HEK293T (cell line): Measurements from ENCODE around the gene RAE1.

Experiments used
- CTCF ChIA-PET: fragments of 350-600 bp; formaldehyde crosslinking; extraction: SDS; loops from one replicate; lab custom pipeline; 2021; ENCODE audit warnings: antibody characterized with exemption, inconsistent platforms; lab: Yijun Ruan, JAX
- POLR2A ChIA-PET: fragments of 350-600 bp; formaldehyde crosslinking; extraction: SDS; loops from one replicate; lab custom pipeline; 2020; ENCODE audit warnings: antibody characterized with exemption, inconsistent platforms; lab: Yijun Ruan, JAX
- DNase-seq: peaks from one replicate; pipeline ENCODE4 v3.0.0; 2012; ENCODE audit warnings: mixed read lengths; ENCODE audit errors: extremely low spot score
- ARNT ChIP-seq: fragments of 450-650 bp; IDR thresholded peaks from 2 replicates; pipeline ENCODE4 v1.6.1; 2017; ENCODE audit warnings: mild to moderate bottlenecking
- BHLHE40 ChIP-seq: fragments of 450-650 bp; IDR thresholded peaks from 2 replicates; pipeline ENCODE4 v1.6.1; 2016; ENCODE audit warnings: mild to moderate bottlenecking, moderate library complexity, borderline replicate concordance
- CTBP1 ChIP-seq: fragments of 450-650 bp; IDR thresholded peaks from 2 replicates; pipeline ENCODE4 v1.6.1; 2016; ENCODE audit warnings: borderline replicate concordance
- ELF4 ChIP-seq: fragments of 450-650 bp; IDR thresholded peaks from 2 replicates; pipeline ENCODE4 v1.6.1; 2017; ENCODE audit warnings: antibody characterized with exemption
- FOXA1 ChIP-seq: fragments of 450-650 bp; IDR thresholded peaks from 2 replicates; pipeline ENCODE4 v1.6.1; 2016; ENCODE audit warnings: mild to moderate bottlenecking
- FOXK2 ChIP-seq: fragments of 450-650 bp; IDR thresholded peaks from 2 replicates; pipeline ENCODE4 v1.6.1; 2016; ENCODE audit warnings: mild to moderate bottlenecking
- FOXM1 ChIP-seq: fragments of 450-650 bp; IDR thresholded peaks from 2 replicates; pipeline ENCODE4 v1.6.1; 2017; ENCODE audit warnings: mild to moderate bottlenecking, borderline replicate concordance
- HDGF ChIP-seq: fragments of 450-650 bp; IDR thresholded peaks from 2 replicates; pipeline ENCODE4 v1.6.1; 2017; ENCODE audit warnings: antibody characterized with exemption, borderline replicate concordance
- L3MBTL2 ChIP-seq: fragments of 450-650 bp; conservative IDR thresholded peaks from 2 replicates; pipeline ENCODE4 v1.6.1; 2016; ENCODE audit warnings: mild to moderate bottlenecking
- LEF1 ChIP-seq: fragments of 450-650 bp; IDR thresholded peaks from 2 replicates; pipeline ENCODE4 v1.6.1; 2017; ENCODE audit warnings: mild to moderate bottlenecking, borderline replicate concordance
- NFRKB ChIP-seq: fragments of 450-650 bp; IDR thresholded peaks from 2 replicates; pipeline ENCODE4 v1.6.1; 2016; ENCODE audit warnings: mild to moderate bottlenecking, moderate library complexity
- SP1 ChIP-seq: fragments of 450-650 bp; IDR thresholded peaks from 2 replicates; pipeline ENCODE4 v1.6.1; 2017
- SUZ12 ChIP-seq: fragments of 450-650 bp; IDR thresholded peaks from 2 replicates; pipeline ENCODE4 v1.6.1; 2016; ENCODE audit warnings: mild to moderate bottlenecking
- TARDBP ChIP-seq: fragments of 450-650 bp; IDR thresholded peaks from 2 replicates; pipeline ENCODE4 v1.6.1; 2016
- ZNF384 ChIP-seq: fragments of 450-650 bp; IDR thresholded peaks from 2 replicates; pipeline ENCODE4 v1.6.1; 2016
- TF ChIP-seq, protein P1 (sequence below): fragments of 450-650 bp; IDR thresholded peaks from 2 replicates; pipeline ENCODE4 v1.6.1; 2016

RAE1 gene

GRCh38 chr20:57410398-57410920 is 59.4 kb downstream of the RAE1 start:
- POLR2A ChIA-PET = no interaction called here
- DNase-seq = no peak
- CTCF ChIA-PET = no interaction called here
- TF ChIP-seq ELF4 (no peak), FOXA1 (no peak), LEF1 (no peak), L3MBTL2 (no peak), TARDBP (no peak), BHLHE40 (no peak), SP1 (no peak), ZNF384 (no peak), FOXM1 (no peak), CTBP1 (no peak), HDGF (no peak)
- TF ChIP-seq, protein P1, sequence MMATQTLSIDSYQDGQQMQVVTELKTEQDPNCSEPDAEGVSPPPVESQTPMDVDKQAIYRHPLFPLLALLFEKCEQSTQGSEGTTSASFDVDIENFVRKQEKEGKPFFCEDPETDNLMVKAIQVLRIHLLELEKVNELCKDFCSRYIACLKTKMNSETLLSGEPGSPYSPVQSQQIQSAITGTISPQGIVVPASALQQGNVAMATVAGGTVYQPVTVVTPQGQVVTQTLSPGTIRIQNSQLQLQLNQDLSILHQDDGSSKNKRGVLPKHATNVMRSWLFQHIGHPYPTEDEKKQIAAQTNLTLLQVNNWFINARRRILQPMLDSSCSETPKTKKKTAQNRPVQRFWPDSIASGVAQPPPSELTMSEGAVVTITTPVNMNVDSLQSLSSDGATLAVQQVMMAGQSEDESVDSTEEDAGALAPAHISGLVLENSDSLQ = no peak

DNA sequence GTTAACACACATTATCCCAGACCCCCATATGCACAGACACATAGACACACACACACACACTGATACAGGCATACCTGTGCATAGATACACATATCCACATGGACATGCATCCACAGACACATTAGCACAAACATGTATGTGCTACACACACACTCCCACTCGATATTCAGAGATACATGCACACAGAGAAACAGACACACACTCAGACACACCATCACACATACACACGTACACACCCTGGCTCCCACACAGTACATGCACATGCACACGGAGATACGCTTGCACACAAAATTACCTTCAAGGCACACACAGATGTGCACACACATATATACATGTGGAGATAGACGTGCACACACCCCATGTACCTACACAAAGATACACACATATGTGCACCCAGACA is 59.9 kb downstream of the RAE1 start:
- CTCF ChIA-PET = no interaction called here
- POLR2A ChIA-PET = no interaction called here
- DNase-seq = no peak
- TF ChIP-seq SP1 (no peak), HDGF (no peak), ARNT (no peak), NFRKB (no peak), L3MBTL2 (no peak), TARDBP (no peak), FOXK2 (no peak), ZNF384 (no peak)
- TF ChIP-seq, protein P1 = no peak

GRCh38 chr20:57411406-57412283 is 60.6 kb downstream of the RAE1 start:
- ChIA-PET CTCF (no interaction called here), POLR2A (interaction anchor here (1.4 to 2.3 kb wide), 2 partner anchors 9 to 20 kb away, joined by 3 to 10 read pairs; partner anchors contain the start of gene RBM38)
- no peak for DNase-seq
- TF ChIP-seq SP1 = no peak
- no peak for TF ChIP-seq FOXM1
- no peak for TF ChIP-seq SUZ12
- TF ChIP-seq, protein P1 = no peak
- no peak for TF ChIP-seq NFRKB
- TF ChIP-seq FOXK2 = no peak
- TF ChIP-seq BHLHE40 = no peak
- TF ChIP-seq ARNT = no peak
- no peak for TF ChIP-seq L3MBTL2
- TF ChIP-seq TARDBP = no peak
- TF ChIP-seq LEF1 = no peak
- TF ChIP-seq ELF4 = no peak
- no peak for TF ChIP-seq FOXA1
- TF ChIP-seq ZNF384 = no peak

GRCh38 chr20:57412347-57413029 is 61.4 kb downstream of the RAE1 start:
- POLR2A ChIA-PET = interaction anchor here (1.4 to 2.3 kb wide), 2 partner anchors 9 to 21 kb away, joined by 3 to 10 read pairs; partner anchors contain the start of gene RBM38
- no peak for TF ChIP-seq ELF4
- no peak for TF ChIP-seq SP1
- no peak for TF ChIP-seq CTBP1
- no peak for TF ChIP-seq ARNT
- no peak for TF ChIP-seq TARDBP
- CTCF ChIA-PET = interaction anchor here (1.1 kb wide), 1 partner anchor 13 kb away, joined by 4 read pairs; no protein-coding TSS in a partner anchor
- DNase-seq = no peak

DNA sequence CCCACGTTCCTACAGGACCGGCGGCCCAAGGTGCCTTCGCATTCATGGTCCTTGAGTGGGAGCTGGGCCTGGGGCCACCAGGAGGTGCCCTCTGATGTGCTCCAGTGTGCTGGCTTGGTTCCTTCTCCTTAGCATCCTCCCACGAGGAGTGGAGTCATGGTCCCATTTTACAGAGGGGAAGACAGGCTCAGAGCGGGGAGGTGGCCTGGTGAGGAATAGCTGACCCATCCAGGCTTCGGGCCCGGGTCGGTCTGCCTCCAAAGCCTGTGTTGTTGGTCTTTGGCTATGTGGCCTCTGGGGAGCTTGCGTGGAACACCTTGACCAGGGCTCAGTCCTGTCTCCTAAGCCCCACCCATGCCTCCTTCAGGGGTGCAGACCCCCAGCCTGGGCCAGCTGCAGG is 62.9 kb downstream of the RAE1 start:
- ChIA-PET POLR2A (interaction anchor here (2.3 kb wide), 1 partner anchor 11 kb away, joined by 10 read pairs; no protein-coding TSS in a partner anchor), CTCF (no interaction called here)
- TF ChIP-seq SUZ12 = no peak
- TF ChIP-seq L3MBTL2 = no peak
- TF ChIP-seq FOXK2 = no peak
- no peak for TF ChIP-seq CTBP1
- no peak for TF ChIP-seq ZNF384
- TF ChIP-seq SP1 = no peak
- TF ChIP-seq LEF1 = no peak
- TF ChIP-seq HDGF = no peak
- TF ChIP-seq ARNT = no peak
- no peak for TF ChIP-seq NFRKB
- TF ChIP-seq, protein P1 = no peak
- no peak for TF ChIP-seq BHLHE40
- no peak for DNase-seq
